Measurements from ENCODE around the gene SYT17.

The SYT17 gene

GRCh38 chr16:19169082-19169639 lies 1.1 kb downstream of the SYT17 start:
- no peak for DNase-seq (ENCODE audit: low read depth in 1 of 2, low spot score in 1 of 2)
- Histone ChIP-seq H3K4me3 (replicated peaks; ENCODE audit: insufficient read depth, low read length) (no peak overlapping the region), H3K27me3 (ENCODE audit: insufficient read depth, poor library complexity, severe bottlenecking) (peaks cover 33% of the 10 kb centered on the region), H3K27ac (replicated peaks) (no peak overlapping the region)
- no peak for TF ChIP-seq SPI1 (IDR thresholded peaks at IDR 0.05; ENCODE audit: borderline replicate concordance, low read depth)
- TF ChIP-seq GABPA (IDR thresholded peaks at IDR 0.05; ENCODE audit: low read depth), result no peak

- Histone ChIP-seq H3K27me3 (ENCODE audit: insufficient read depth, poor library complexity, severe bottlenecking) (peaks cover 28% of the 10 kb centered on the region), H3K27ac (replicated peaks) (no peak overlapping the region), H3K4me3 (replicated peaks; ENCODE audit: insufficient read depth, low read length) (no peak overlapping the region)
- no peak for DNase-seq (ENCODE audit: low read depth in 1 of 2, low spot score in 1 of 2)
- TF ChIP-seq POLR2AphosphoS5 (IDR thresholded peaks at IDR 0.05; ENCODE audit: low read depth) (no peak), GABPA (IDR thresholded peaks at IDR 0.05; ENCODE audit: low read depth) (no peak), SPI1 (IDR thresholded peaks at IDR 0.05; ENCODE audit: borderline replicate concordance, low read depth) (no peak), CTCF (IDR thresholded peaks at IDR 0.05; ENCODE audit: insufficient read depth, low read length) (no peak), REST (IDR thresholded peaks at IDR 0.05; ENCODE audit: insufficient replicate concordance, low read depth) (no peak)
These were observed 2.1 kb downstream of the SYT17 start for GRCh38 chr16:19170043-19170655.

GRCh38 chr16:19172098-19172780 lies 4.2 kb downstream of the SYT17 start:
- no peak for TF ChIP-seq GABPA (IDR thresholded peaks at IDR 0.05; ENCODE audit: low read depth)
- TF ChIP-seq SPI1 (IDR thresholded peaks at IDR 0.05; ENCODE audit: borderline replicate concordance, low read depth), result no peak
- no peak for DNase-seq (ENCODE audit: low read depth in 1 of 2, low spot score in 1 of 2)
- H3K27me3 ChIP-seq (ENCODE audit: insufficient read depth, poor library complexity, severe bottlenecking), result peaks cover 26% of the 10 kb centered on the region

GRCh38 chr16:19173059-19173458 lies 5.0 kb downstream of the SYT17 start:
- peaks cover 23% of the 10 kb centered on the region for H3K27me3 ChIP-seq (ENCODE audit: insufficient read depth, poor library complexity, severe bottlenecking)
- H3K27ac ChIP-seq (replicated peaks), result no peak overlapping the region
- no peak for DNase-seq (ENCODE audit: low read depth in 1 of 2, low spot score in 1 of 2)
- no peak for TF ChIP-seq REST (IDR thresholded peaks at IDR 0.05; ENCODE audit: insufficient replicate concordance, low read depth)
- no peak for TF ChIP-seq SPI1 (IDR thresholded peaks at IDR 0.05; ENCODE audit: borderline replicate concordance, low read depth)
- TF ChIP-seq CTCF (IDR thresholded peaks at IDR 0.05; ENCODE audit: insufficient read depth, low read length), result no peak
- no peak for TF ChIP-seq GABPA (IDR thresholded peaks at IDR 0.05; ENCODE audit: low read depth)
- TF ChIP-seq POLR2AphosphoS5 (IDR thresholded peaks at IDR 0.05; ENCODE audit: low read depth), result no peak
- no peak overlapping the region for H3K4me3 ChIP-seq (replicated peaks; ENCODE audit: insufficient read depth, low read length)

More at GRCh38 chr16:19172098-19172780, 4.2 kb downstream of the SYT17 start:
- H3K4me3 ChIP-seq (replicated peaks; ENCODE audit: insufficient read depth, low read length), result no peak overlapping the region
- no peak overlapping the region for H3K27ac ChIP-seq (replicated peaks)
